ENCODE measurements around the gene ANGPTL7.

DNA sequence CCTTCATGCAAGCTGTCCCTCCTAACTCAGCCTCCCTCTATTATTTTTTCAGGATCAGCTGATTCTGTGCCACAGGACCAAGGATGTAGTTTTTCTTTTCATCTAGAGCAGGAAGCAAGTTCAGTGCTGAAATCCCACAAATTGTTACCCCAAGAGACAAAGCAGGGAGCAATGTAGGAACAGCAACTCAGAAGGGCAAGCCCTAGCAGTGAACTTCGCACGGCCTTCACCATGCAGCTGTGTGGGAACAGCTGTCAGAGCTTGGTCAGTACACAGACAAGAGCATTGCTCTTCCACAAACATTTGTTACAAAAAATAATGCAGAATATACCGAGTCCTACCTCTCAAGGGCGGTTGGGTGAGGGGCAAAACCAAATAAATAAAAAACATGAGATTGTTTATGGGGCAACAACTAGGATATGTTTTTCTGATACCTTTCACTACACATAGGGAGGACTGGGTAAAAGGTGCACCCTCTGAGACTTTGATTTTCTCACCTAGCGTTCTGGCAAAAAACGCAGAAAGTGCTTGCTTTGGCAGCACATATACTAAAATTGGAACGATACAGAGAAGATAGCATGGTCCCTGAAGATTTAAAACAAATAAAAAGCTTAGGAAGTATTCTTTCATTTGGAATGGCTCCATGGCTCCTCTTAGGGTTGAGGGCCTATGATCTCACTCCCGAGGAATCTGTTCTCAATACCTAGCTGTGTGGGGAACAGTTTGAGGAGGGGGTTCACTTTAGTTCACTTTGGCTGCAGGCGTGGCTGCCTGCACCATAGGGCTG, 37.1 kb upstream of the ANGPTL7 start:
- TF ChIP-seq POLR2AphosphoS5 (IDR thresholded peaks at IDR 0.05): no peak
- no peak for TF ChIP-seq POLR2A (IDR thresholded peaks at IDR 0.05)
- TF ChIP-seq, protein P1, sequence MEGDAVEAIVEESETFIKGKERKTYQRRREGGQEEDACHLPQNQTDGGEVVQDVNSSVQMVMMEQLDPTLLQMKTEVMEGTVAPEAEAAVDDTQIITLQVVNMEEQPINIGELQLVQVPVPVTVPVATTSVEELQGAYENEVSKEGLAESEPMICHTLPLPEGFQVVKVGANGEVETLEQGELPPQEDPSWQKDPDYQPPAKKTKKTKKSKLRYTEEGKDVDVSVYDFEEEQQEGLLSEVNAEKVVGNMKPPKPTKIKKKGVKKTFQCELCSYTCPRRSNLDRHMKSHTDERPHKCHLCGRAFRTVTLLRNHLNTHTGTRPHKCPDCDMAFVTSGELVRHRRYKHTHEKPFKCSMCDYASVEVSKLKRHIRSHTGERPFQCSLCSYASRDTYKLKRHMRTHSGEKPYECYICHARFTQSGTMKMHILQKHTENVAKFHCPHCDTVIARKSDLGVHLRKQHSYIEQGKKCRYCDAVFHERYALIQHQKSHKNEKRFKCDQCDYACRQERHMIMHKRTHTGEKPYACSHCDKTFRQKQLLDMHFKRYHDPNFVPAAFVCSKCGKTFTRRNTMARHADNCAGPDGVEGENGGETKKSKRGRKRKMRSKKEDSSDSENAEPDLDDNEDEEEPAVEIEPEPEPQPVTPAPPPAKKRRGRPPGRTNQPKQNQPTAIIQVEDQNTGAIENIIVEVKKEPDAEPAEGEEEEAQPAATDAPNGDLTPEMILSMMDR (IDR thresholded peaks at IDR 0.05): no peak

Data from transverse colon (tissue), 4 donors.